ENCODE data around the gene FGFR2. TPM values are rescaled to one million over a fixed set of nuclear protein-coding genes. Genes with fewer than 3 reads are reported as not detected.
A peak's percentile ranks its signal among the peaks of the same experiment; 100 is the strongest.

FGFR2 gene
- total RNA-seq, 4 donors from 2014 or later: 8.4 to 16.5 (median 9.2) TPM

DNA sequence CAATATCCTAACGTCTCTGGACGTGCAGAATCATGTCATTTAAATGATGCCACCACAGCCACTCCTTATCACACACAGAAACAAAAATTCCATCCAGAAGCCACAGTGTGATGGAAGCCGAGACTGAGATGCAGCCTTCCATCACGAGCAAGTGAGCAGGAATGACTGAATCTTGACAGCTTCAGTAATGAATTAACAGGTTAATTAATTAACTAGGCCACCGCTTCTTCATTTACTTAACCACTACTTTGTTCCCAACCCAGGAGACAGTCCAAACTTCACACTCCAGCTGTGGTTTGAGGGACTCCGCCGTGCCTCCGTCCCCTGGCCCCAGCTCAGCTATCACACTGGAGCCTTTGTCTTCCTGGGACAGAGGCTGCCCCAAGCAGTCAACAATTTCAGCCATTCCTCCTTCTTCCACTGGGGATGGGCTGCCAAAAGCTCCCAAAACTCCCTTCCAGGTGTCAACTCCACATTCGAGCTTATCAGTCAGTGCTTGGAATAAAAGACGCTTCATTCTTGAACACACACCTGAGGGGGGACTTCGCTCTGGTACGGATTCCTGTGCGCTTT, 65.9 kb downstream of the FGFR2 start:
- TF ChIP-seq, protein P1, sequence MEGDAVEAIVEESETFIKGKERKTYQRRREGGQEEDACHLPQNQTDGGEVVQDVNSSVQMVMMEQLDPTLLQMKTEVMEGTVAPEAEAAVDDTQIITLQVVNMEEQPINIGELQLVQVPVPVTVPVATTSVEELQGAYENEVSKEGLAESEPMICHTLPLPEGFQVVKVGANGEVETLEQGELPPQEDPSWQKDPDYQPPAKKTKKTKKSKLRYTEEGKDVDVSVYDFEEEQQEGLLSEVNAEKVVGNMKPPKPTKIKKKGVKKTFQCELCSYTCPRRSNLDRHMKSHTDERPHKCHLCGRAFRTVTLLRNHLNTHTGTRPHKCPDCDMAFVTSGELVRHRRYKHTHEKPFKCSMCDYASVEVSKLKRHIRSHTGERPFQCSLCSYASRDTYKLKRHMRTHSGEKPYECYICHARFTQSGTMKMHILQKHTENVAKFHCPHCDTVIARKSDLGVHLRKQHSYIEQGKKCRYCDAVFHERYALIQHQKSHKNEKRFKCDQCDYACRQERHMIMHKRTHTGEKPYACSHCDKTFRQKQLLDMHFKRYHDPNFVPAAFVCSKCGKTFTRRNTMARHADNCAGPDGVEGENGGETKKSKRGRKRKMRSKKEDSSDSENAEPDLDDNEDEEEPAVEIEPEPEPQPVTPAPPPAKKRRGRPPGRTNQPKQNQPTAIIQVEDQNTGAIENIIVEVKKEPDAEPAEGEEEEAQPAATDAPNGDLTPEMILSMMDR (IDR thresholded peaks at IDR 0.05): no peak
- TF ChIP-seq EP300 (IDR thresholded peaks at IDR 0.05) (no peak), POLR2A (IDR thresholded peaks at IDR 0.05) (no peak)
- Histone ChIP-seq H3K9me3 (no peaks in the 10 kb centered on the region), H3K36me3 (no peaks in the 10 kb centered on the region), H3K4me1 (no peaks in the 10 kb centered on the region), H3K27ac (no peak overlapping the region), H3K4me3 (no peak overlapping the region), H3K27me3 (peaks cover 0 to 7% of the 10 kb centered on the region in 2 donors)
- 60 to 69% methylated on average over 13 of the region's 13 CpGs for WGBS, 2 donors
- DNase-seq (ENCODE audit: low spot score in 2 of 2): no peak

GRCh38 chr10:121531830-121532178, 66.4 kb downstream of the FGFR2 start:
- no peak overlapping the region for H3K27ac ChIP-seq

DNA sequence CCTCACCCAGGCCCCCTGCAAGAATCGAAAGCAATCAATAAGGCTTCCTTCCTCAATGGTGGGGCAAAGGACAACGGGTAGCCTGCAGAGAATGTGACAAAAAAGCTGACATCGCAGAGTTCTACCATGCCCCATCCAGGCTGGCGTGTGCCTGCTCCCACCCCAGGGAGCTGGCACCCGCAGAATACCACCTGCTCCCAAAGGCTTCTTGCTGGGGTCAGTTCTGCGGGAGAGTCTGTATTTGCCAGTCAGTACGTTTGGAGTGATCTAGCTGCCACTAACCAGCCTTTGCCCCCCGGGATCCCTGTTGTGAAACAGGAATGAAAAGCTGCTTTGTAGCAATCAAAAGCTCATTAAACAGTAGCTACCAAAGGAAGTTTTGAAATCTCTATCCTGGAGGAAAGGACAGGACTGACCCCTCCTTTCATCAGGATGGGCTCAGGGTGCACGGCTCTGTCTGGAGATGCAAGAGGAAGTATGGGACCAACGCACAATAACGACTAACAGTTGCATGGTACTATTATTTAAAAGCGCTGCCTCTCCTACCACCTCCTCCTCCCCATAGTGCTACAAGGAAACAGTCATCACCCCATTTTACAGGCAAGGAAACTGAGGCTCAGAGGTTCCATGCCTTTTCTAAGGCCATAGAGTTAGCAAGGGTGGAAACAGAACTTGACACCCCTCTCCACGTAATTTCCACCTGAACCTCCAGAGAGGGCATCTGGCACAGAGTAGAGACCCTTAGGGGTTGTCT, 67.0 kb downstream of the FGFR2 start:
- no peak overlapping the region for H3K27ac ChIP-seq
- TF ChIP-seq POLR2A (IDR thresholded peaks at IDR 0.05) (no peak), EP300 (IDR thresholded peaks at IDR 0.05) (no peak)
- TF ChIP-seq, protein P1 (IDR thresholded peaks at IDR 0.05): no peak
- WGBS, 2 donors: 51 to 56% methylated on average over 13 of the region's 13 CpGs
- no peak overlapping the region for H3K4me3 ChIP-seq
- peaks cover 0 to 13% of the 10 kb centered on the region in 2 donors for H3K27me3 ChIP-seq
- no peaks in the 10 kb centered on the region for H3K4me1 ChIP-seq
- peak; percentile 41 to 43 for DNase-seq (ENCODE audit: low spot score in 2 of 2)
- no peaks in the 10 kb centered on the region for H3K36me3 ChIP-seq
- no peaks in the 10 kb centered on the region for H3K9me3 ChIP-seq

More at GRCh38 chr10:121531830-121532178, 66.4 kb downstream of the FGFR2 start:
- no peaks in the 10 kb centered on the region for H3K36me3 ChIP-seq
- no peak overlapping the region for H3K4me3 ChIP-seq
- H3K4me1 ChIP-seq: no peaks in the 10 kb centered on the region
- peaks cover 0 to 8% of the 10 kb centered on the region in 2 donors for H3K27me3 ChIP-seq
- TF ChIP-seq EP300 (IDR thresholded peaks at IDR 0.05) (no peak), POLR2A (IDR thresholded peaks at IDR 0.05) (no peak)
- TF ChIP-seq, protein P1 (IDR thresholded peaks at IDR 0.05): no peak
- WGBS, 2 donors: 87 to 89% methylated on average over 11 of the region's 11 CpGs
- DNase-seq (ENCODE audit: low spot score in 2 of 2): no peak
- no peaks in the 10 kb centered on the region for H3K9me3 ChIP-seq

GRCh38 chr10:121530481-121531075, 67.7 kb downstream of the FGFR2 start:
- WGBS, 2 donors: 53 to 63% methylated on average over 7 of the region's 7 CpGs
- no peaks in the 10 kb centered on the region for H3K9me3 ChIP-seq
- peaks cover 0 to 2% (median 0%) of the 10 kb centered on the region in 4 donors for H3K4me1 ChIP-seq
- no peak overlapping the region for H3K27ac ChIP-seq
- DNase-seq (ENCODE audit: low spot score in 2 of 2): no peak
- H3K27me3 ChIP-seq: peaks cover 0 to 14% of the 10 kb centered on the region in 2 donors
- H3K36me3 ChIP-seq: no peaks in the 10 kb centered on the region
- TF ChIP-seq POLR2A (IDR thresholded peaks at IDR 0.05) (no peak), EP300 (IDR thresholded peaks at IDR 0.05) (no peak)
- TF ChIP-seq, protein P1 (IDR thresholded peaks at IDR 0.05): no peak
- H3K4me3 ChIP-seq: no peak overlapping the region

- TF ChIP-seq EP300 (IDR thresholded peaks at IDR 0.05): no peak
- H3K36me3 ChIP-seq: no peaks in the 10 kb centered on the region
- peaks cover 0 to 14% of the 10 kb centered on the region in 2 donors for H3K27me3 ChIP-seq
- DNase-seq (ENCODE audit: low spot score in 2 of 2): peak in 1 of 2 donors; percentile 28
- no peak overlapping the region for H3K4me3 ChIP-seq
- H3K9me3 ChIP-seq: no peaks in the 10 kb centered on the region
- 50 to 59% methylated on average over 6 of the region's 6 CpGs for WGBS, 2 donors
- H3K4me1 ChIP-seq: peaks cover 0 to 30% (median 0%) of the 10 kb centered on the region in 4 donors
- no peak overlapping the region for H3K27ac ChIP-seq
Observed at GRCh38 chr10:121527690-121528089, 70.6 kb downstream of the FGFR2 start.

Measured in tibial nerve (tissue), 4 donors.